PFSK-1 (cell line): ENCODE data around the gene PLXNA3.

ENCODE experiments used
- FOXP2 ChIP-seq: optimal IDR thresholded peaks from 2 replicates; pipeline ENCODE3; 2011; ENCODE audit warnings: borderline replicate concordance, control low read depth, inconsistent platforms; ENCODE audit not compliant: insufficient read depth; ENCODE audit errors: extremely low read length, extremely low read depth
- REST ChIP-seq, 2 experiments: IDR thresholded peaks; 2 replicates each; pipeline versions ENCODE4 v1.6.1 to v1.8.0; 2011 to 2012; ENCODE audit warnings: low read depth in 2 of 2, low read length in 2 of 2, control low read depth in 1 of 2, inconsistent platforms in 1 of 2, mild to moderate bottlenecking in 1 of 2, moderate library complexity in 1 of 2; ENCODE audit not compliant: insufficient read depth in 1 of 2
- SIN3A ChIP-seq: IDR thresholded peaks from 2 replicates; pipeline ENCODE4 v1.6.1; 2012; ENCODE audit warnings: mild to moderate bottlenecking, low read length, moderate library complexity, borderline replicate concordance; ENCODE audit not compliant: insufficient read depth
- TAF1 ChIP-seq: IDR thresholded peaks from 2 replicates; pipeline ENCODE4 v1.6.1; 2012; ENCODE audit warnings: low read length, control low read depth, borderline replicate concordance; ENCODE audit not compliant: insufficient read depth

- TF ChIP-seq REST (IDR thresholded peaks at IDR 0.05; ENCODE audit: insufficient read depth in 1 of 2, low read depth in 2 of 2, low read length in 2 of 2) (no peak), SIN3A (no peak), TAF1 (no peak), FOXP2 (no peak)
Observed at GRCh38 chrX:154441984-154442707, 15.9 kb upstream of the PLXNA3 start.
